NCI-H446 treated with DMSO at 0.1 percent for 48 hours (cell line): ENCODE measurements around the gene UGT2A2.

ENCODE experiments used
- DNase-seq: peaks from one replicate; lab custom pipeline; 2025; lab: John Stamatoyannopoulos, UW

Gene UGT2A2

DNA sequence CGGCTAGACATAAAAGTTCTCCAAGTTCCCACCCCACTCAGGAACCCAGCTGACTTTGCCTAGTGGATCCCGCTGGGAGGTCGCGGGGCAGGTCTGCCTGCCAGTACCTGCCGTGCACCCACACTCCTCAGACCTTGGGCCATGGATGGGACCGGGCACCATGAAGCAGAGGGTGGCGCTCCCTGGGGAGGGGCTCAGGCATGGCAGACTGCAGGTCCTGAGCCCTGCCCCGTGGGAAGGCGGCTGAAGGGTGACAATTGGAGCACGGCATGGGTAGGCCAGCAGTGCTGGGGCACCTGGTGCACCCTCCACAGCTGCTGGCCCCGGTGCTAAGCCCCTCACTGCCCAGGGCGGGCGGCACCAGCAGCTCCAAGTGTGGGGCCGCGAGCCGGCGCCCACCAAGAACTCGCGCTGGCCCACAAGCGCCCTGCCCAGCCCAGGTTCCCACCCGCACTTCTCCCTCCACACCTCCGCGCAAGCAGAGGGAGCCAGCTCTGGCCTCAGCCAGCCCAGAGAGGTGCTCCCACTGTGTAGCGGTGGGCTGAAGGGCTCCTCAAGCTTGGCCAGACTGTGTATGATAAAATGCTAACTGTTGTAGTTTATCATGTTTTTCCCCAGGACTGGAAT lies 63.1 kb downstream of the UGT2A2 start:
- DNase-seq = no peak

GRCh38 chr4:69568787-69569186 lies 70.7 kb downstream of the UGT2A2 start:
- no peak for DNase-seq

DNA sequence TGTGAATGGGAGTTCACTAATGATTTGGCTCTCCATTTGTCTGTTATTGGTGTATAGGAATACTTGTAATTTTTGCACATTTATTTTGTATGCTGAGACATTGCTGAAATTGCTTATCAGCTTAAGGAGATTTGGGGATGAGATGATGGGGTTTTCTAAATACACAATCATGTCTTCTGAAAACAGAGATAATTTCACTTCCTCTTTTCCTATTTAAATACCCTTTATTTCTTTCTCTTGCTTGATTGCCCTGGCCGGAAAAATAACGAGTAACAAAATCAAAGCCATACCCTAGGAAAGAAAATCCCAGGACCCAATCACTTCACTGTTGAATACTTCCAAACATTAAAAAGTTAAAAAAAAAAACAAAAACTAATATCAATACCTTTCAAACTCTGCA lies 76.0 kb downstream of the UGT2A2 start:
- DNase-seq = no peak

DNA sequence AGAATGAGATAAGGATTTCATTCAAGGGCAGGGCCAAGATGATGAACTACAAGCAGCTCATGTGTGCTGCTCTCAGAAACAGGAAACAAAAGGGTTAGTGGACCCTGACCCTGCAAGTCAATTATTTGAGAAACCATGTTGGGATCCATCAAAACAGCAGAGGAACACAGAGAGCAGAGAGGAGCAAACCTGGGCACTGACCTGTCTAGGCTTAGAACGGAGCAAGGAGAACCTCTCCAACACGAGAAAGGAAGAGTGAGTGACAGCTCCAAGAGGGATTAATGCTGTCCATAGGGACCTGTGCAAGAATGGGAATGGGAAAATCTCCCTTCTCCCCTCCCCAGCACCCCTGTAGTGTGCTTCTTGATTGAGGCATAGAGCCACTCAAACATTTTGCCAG lies 89.8 kb downstream of the UGT2A2 start:
- no peak for DNase-seq

GRCh38 chr4:69546134-69546765 lies 93.2 kb downstream of the UGT2A2 start:
- DNase-seq = no peak
